Fibroblast of pulmonary artery (primary cell): Measurements from ENCODE around the gene MTRF1L.

Experiments used
- DNase-seq: peaks from one replicate; pipeline ENCODE4 v3.0.0-alpha.2; 2010; ENCODE audit warnings: low read depth
- H3K4me3 ChIP-seq: replicated peaks from 2 replicates; pipeline ENCODE4 v1.5.1; 2011; ENCODE audit warnings: low read depth, mild to moderate bottlenecking, control low read depth, low read length, moderate library complexity
- TF ChIP-seq, protein P1 (sequence below): IDR thresholded peaks from 2 replicates; pipeline ENCODE4 v1.5.1; 2011; ENCODE audit warnings: mild to moderate bottlenecking, control low read depth, low read length, inconsistent platforms; ENCODE audit errors: missing control alignments

Gene MTRF1L

DNA sequence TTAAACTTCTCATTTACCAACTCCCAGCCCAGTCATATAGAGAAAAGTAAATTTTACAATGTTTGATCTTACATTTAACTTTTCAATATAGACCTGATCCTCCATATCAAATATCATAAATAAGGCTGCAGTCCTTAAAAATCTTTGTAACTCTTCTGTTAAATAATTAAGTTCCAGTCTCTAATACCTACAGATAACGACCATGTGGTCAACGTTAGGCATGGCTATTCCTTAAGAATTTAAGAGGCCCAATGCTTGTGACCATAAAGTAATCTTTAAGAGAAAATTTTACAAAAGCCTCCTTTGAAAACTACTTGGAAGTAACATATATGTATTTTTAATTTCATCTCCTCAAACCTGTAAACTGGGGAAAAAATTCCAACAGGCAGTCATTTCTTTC is 21.3 kb downstream of the MTRF1L start:
- H3K4me3 ChIP-seq, result peak overlapping the region; percentile 78
- TF ChIP-seq, protein P1, sequence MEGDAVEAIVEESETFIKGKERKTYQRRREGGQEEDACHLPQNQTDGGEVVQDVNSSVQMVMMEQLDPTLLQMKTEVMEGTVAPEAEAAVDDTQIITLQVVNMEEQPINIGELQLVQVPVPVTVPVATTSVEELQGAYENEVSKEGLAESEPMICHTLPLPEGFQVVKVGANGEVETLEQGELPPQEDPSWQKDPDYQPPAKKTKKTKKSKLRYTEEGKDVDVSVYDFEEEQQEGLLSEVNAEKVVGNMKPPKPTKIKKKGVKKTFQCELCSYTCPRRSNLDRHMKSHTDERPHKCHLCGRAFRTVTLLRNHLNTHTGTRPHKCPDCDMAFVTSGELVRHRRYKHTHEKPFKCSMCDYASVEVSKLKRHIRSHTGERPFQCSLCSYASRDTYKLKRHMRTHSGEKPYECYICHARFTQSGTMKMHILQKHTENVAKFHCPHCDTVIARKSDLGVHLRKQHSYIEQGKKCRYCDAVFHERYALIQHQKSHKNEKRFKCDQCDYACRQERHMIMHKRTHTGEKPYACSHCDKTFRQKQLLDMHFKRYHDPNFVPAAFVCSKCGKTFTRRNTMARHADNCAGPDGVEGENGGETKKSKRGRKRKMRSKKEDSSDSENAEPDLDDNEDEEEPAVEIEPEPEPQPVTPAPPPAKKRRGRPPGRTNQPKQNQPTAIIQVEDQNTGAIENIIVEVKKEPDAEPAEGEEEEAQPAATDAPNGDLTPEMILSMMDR, result no peak
- no peak for DNase-seq

DNA sequence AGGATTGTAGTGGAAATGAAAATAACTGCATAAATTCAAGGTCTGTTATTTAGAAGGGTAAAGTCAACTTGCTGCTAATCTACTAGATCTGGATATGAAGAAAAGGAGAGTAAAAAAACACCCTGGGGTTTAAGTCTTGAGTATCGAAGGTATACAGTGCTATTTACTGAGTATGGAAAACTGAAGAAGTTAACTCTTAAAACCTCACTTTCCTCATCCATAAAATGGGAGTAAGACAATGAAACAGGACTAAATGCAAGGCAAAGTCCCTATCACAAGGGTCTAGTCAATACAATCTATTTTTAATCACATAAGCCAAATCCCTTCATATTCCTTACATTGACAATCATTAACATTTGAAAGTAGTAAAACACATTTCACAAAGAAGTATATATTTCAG is 21.9 kb downstream of the MTRF1L start:
- DNase-seq, result no peak
- TF ChIP-seq, protein P1, result no peak
- peak overlapping the region; percentile 78 for H3K4me3 ChIP-seq

DNA sequence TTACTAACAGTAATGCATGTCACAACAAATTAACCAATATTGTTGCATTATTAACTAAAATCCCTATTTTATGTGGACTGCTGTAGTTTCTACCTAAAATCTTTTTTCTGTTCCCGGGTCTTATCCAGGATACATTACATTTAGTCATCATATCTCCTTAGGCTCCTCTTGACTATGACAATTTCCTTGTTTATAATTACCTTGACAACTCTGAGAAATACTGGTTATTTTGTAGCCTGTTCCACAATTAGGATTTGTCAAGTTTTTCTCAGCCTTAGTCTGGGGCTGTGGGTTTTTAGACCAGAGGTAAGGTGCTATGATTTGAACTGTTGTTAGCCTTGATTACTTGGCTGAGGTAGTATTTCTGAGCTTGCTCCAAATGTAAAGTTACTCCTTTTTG is 23.4 kb downstream of the MTRF1L start:
- DNase-seq, result no peak
- TF ChIP-seq, protein P1, result no peak
- H3K4me3 ChIP-seq, result no peak overlapping the region

DNA sequence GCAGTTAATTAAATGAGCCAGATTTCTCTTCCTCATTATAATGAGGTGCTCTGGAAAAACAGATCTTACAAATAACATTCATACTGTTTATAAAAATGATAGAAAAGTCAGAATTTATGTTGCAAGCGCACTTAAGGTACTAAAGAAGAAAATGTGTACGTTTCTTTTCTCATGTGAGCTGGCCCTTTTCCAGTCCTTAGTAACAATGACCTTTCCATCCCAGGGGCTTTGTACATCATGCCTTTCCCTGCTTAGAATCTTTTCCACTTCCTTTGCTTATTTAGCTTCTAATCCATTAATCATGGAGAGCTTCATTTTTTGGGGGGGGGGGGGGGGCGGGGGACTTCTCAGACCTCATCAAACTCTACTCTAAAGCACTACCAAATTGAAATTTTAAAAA is 24.5 kb downstream of the MTRF1L start:
- TF ChIP-seq, protein P1, result no peak
- no peak overlapping the region for H3K4me3 ChIP-seq

DNA sequence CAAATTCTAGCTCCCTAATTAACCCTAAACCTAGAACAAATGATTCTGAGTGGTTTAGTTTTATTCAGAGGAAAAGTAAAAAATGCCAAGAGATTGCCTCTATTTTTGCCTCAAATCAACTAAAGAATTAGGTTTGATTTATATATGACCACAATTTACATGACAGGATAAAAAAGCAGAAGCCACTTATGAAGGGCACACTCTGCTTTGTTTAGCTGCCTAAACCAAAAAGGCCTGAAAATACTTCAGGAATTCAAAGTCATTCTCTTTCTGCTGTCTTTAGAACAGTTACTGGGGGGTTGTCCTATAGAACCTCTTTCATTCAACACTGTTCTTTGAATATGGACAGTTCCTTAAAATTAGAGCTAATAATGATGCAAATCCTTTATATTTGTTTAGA is 25.0 kb downstream of the MTRF1L start:
- no peak for DNase-seq
- H3K4me3 ChIP-seq, result no peak overlapping the region
- TF ChIP-seq, protein P1, result no peak

More for the DNA sequence above, 24.5 kb downstream of the MTRF1L start:
- no peak for DNase-seq

DNA sequence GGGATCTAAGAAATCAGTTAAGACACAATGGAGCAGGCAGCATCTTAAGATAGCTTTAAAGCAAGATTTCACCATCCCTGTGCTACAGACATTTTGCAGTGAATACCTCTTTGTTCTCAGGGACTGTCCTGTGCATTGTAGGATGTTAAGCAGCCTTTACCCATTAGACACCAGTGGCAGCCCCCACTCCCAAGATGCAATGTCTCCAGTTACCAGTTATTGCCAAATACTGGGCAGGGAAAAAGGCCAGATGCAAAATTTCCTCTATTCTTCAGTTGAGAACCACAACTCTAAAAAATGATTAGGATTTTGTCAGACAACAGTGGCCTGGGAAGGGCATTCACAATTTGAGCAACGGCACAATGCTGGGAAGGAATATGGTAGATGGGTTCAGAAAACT is 25.8 kb downstream of the MTRF1L start:
- TF ChIP-seq, protein P1, result no peak
- peak; percentile 61 for DNase-seq
- H3K4me3 ChIP-seq, result no peak overlapping the region

DNA sequence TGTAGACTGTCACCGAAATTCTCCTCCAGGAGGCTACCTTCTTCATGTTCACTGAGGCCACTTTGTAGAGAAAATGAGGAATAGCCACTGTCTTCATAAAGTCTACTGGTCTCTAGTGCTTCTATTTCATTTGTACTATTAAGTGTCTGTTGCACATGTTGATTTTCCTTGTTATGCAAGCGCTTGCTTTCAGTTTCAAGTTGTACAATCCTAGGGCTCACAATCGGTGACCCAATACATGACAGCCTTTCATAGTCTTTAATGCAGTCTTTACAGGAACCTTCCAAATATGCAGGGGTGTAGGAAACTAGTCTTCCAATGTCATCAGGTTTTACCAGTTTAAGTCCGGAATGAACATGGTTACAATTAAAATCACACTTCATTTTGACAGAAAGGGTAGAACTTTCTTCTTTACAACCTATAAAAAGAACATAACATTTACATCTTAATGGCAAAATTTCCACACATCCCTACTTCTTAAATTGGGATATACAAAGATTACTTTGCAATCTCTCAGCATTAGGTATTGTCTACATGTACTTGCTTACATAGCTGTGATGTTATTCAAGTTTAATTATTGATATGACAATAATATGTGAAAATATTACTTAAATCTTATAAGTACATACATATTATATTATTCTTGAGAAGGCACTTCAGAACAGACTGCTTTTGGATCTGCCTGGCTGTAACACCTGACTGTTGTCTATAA is 27.1 kb downstream of the MTRF1L start:
- TF ChIP-seq, protein P1, result no peak
- H3K4me3 ChIP-seq, result no peak overlapping the region
- DNase-seq, result no peak
